ENCODE results near the gene GARIN1A.

Gene GARIN1A

DNA sequence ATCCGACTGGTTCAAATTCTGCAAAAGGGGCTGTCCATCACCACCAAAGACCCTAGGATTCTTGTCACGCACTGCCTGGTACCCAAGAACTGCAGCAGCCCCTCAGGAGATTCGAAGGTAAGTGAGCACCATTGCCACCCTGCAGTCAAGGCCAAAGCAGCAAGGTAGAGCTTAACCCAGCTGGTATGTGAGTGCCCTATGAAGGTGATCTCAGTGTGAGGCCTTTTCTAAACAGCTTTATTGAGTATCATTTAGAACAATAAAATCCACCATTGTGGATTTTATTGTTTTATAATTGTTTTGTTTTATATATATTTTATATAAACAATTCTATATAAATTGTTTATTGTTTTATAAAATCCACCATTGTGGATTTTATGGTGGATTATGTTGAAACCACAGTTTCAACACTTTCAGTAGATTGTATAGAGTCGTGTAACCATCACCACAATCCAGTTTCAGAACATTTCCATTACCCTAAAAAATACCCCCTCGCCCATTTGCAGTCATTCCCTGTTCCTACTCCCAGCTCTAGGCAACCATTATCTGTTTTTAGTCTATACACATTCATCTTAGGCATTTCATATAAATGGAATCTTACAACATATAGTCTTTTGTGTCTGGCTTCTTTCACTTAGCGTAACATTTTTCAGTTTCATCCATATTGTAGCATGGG, 47.0 kb downstream of the GARIN1A start:
- no peak for DNase-seq (ENCODE audit: low spot score)

DNA sequence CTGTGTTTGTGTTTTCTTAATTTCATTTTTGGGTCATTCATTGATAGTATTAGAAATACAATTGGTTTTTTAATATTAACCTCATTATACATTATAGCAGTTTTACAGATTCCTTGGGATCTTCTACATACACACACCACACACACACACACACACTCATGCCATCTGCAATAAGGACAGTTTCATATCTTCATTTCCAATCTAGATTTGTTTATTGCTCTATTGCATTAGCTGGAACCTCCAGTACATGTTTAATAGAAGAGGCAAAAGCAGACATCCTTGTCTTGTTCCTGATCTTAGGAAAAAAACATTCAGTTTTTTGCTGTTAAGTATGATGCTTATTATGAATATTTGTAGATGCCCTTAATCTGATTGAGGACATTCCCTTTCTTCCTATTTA, 49.3 kb downstream of the GARIN1A start:
- DNase-seq (ENCODE audit: low spot score) = no peak
